Measurements from ENCODE around the gene ZNF556. TPM values are rescaled to one million over a fixed set of nuclear protein-coding genes. Genes with fewer than 3 reads are reported as not detected.

Gene ZNF556
- total RNA-seq, 1 experiment from 2014 or later = not detected

DNA sequence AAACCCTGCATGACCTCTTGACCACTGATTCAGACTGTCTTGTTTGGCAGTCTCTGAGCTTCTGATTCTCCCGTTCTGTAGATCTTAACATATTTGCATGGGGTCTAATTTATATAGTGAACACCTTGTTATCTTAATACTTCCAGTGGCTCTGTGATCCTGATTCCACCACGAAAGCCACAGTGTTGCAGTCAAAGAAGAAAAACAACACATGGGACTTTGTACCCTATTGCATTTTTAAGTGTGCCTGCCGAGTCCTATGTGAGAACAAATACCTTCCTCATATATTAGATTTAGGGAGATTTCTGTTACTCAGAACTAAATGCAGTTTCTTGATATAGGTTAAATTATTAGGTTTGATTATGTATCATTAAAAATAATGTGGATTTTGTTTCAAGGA is 12.3 kb upstream of the ZNF556 start:
- Histone ChIP-seq H3K4me3 (ENCODE audit: low read depth in 2 of 2, low read length in 2 of 2) (no peak overlapping the region), H3K27ac (ENCODE audit: low read length) (no peak overlapping the region), H3K27me3 (ENCODE audit: control insufficient read depth, insufficient read depth, low read length) (no peaks in the 10 kb centered on the region), H3K36me3 (ENCODE audit: control insufficient read depth, insufficient read depth, low read length) (peaks cover 5% of the 10 kb centered on the region), H3K4me1 (ENCODE audit: control insufficient read depth, insufficient read depth, low read length) (no peaks in the 10 kb centered on the region), H3K9me3 (ENCODE audit: control insufficient read depth, insufficient read depth, low read depth, low read length) (peaks cover 64% of the 10 kb centered on the region)
- ChIA-PET CTCF (no interaction called here), POLR2A (interaction anchor here (0.6 kb wide), 1 partner anchor 346 kb away, joined by 4 read pairs; no protein-coding TSS in a partner anchor)
- DNase-seq (ENCODE audit: low read depth, low spot score) (no peak), ATAC-seq (no peak)
- TF ChIP-seq SIN3A (IDR thresholded peaks at IDR 0.05; ENCODE audit: borderline replicate concordance, insufficient read depth, low read depth, low read length) (no peak), POLR2AphosphoS5 (IDR thresholded peaks at IDR 0.05; ENCODE audit: low read depth, low read length) (no peak), TCF7L2 (IDR thresholded peaks at IDR 0.05; ENCODE audit: low read depth, low read length) (no peak)
- TF ChIP-seq, protein P1, sequence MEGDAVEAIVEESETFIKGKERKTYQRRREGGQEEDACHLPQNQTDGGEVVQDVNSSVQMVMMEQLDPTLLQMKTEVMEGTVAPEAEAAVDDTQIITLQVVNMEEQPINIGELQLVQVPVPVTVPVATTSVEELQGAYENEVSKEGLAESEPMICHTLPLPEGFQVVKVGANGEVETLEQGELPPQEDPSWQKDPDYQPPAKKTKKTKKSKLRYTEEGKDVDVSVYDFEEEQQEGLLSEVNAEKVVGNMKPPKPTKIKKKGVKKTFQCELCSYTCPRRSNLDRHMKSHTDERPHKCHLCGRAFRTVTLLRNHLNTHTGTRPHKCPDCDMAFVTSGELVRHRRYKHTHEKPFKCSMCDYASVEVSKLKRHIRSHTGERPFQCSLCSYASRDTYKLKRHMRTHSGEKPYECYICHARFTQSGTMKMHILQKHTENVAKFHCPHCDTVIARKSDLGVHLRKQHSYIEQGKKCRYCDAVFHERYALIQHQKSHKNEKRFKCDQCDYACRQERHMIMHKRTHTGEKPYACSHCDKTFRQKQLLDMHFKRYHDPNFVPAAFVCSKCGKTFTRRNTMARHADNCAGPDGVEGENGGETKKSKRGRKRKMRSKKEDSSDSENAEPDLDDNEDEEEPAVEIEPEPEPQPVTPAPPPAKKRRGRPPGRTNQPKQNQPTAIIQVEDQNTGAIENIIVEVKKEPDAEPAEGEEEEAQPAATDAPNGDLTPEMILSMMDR (IDR thresholded peaks at IDR 0.05) = no peak
- TF ChIP-seq, protein P2, sequence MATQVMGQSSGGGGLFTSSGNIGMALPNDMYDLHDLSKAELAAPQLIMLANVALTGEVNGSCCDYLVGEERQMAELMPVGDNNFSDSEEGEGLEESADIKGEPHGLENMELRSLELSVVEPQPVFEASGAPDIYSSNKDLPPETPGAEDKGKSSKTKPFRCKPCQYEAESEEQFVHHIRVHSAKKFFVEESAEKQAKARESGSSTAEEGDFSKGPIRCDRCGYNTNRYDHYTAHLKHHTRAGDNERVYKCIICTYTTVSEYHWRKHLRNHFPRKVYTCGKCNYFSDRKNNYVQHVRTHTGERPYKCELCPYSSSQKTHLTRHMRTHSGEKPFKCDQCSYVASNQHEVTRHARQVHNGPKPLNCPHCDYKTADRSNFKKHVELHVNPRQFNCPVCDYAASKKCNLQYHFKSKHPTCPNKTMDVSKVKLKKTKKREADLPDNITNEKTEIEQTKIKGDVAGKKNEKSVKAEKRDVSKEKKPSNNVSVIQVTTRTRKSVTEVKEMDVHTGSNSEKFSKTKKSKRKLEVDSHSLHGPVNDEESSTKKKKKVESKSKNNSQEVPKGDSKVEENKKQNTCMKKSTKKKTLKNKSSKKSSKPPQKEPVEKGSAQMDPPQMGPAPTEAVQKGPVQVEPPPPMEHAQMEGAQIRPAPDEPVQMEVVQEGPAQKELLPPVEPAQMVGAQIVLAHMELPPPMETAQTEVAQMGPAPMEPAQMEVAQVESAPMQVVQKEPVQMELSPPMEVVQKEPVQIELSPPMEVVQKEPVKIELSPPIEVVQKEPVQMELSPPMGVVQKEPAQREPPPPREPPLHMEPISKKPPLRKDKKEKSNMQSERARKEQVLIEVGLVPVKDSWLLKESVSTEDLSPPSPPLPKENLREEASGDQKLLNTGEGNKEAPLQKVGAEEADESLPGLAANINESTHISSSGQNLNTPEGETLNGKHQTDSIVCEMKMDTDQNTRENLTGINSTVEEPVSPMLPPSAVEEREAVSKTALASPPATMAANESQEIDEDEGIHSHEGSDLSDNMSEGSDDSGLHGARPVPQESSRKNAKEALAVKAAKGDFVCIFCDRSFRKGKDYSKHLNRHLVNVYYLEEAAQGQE (IDR thresholded peaks at IDR 0.05; ENCODE audit: insufficient read depth in 1 of 2, low read depth in 2 of 2, low read length in 1 of 2) = no peak
- no TSS peak for BruUV-seq (replicated peaks)
- intact Hi-C loops (cut with micrococcal nuclease; ENCODE audit: unreplicated experiment) (no loop called here), in situ Hi-C loops (cut with HindIII; ENCODE audit: low pct_unique_long_range_greater_than_20kb, low sequenced_read_pairs) (no loop called here)

DNA sequence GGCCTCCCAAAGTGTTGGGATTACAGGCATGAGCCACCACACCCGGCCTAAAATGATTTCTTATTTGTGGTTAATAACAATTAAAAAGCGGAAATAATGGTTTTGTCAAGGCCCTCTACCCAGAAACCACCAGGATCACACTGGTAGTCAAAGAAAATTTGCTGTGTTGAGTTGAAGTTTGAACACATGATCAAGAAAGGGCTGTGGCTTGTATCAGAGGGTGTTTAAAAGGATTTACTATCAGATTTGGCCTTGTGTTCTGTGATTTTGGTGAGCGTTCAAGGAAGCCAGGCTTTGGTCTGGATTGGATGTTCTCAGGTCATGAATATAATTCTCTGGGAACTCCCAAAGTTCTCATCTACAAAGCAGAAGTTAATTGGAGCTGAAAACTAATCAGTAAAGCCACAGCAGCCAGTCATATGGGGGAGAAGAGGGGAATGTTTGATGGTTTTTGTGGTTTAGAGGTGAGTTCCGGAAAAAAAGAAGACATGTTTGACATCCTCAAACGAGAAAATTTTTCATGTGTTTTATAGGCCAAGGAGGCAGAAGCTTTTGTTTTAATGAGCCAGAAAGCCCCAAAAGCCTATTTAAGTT is 10.6 kb upstream of the ZNF556 start:
- Histone ChIP-seq H3K4me1 (ENCODE audit: control insufficient read depth, insufficient read depth, low read length) (no peaks in the 10 kb centered on the region), H3K9me3 (ENCODE audit: control insufficient read depth, insufficient read depth, low read depth, low read length) (peaks cover 48% of the 10 kb centered on the region), H3K4me3 (ENCODE audit: low read depth in 2 of 2, low read length in 2 of 2) (no peak overlapping the region), H3K36me3 (ENCODE audit: control insufficient read depth, insufficient read depth, low read length) (peaks cover 2% of the 10 kb centered on the region), H3K27me3 (ENCODE audit: control insufficient read depth, insufficient read depth, low read length) (no peaks in the 10 kb centered on the region), H3K27ac (ENCODE audit: low read length) (no peak overlapping the region)
- POLR2A ChIA-PET = no interaction called here
- CTCF ChIA-PET = no interaction called here
- no peak for ATAC-seq
- BruUV-seq (replicated peaks) = no TSS peak
- in situ Hi-C loops (cut with HindIII; ENCODE audit: low pct_unique_long_range_greater_than_20kb, low sequenced_read_pairs) = no loop called here
- DNase-seq (ENCODE audit: low read depth, low spot score) = no peak
- intact Hi-C loops (cut with micrococcal nuclease; ENCODE audit: unreplicated experiment) = no loop called here
- no peak for TF ChIP-seq TCF7L2 (IDR thresholded peaks at IDR 0.05; ENCODE audit: low read depth, low read length)
- TF ChIP-seq, protein P2 (IDR thresholded peaks at IDR 0.05; ENCODE audit: insufficient read depth in 1 of 2, low read depth in 2 of 2, low read length in 1 of 2) = no peak
- TF ChIP-seq POLR2AphosphoS5 (IDR thresholded peaks at IDR 0.05; ENCODE audit: low read depth, low read length) = no peak
- TF ChIP-seq, protein P1 (IDR thresholded peaks at IDR 0.05) = no peak
- no peak for TF ChIP-seq SIN3A (IDR thresholded peaks at IDR 0.05; ENCODE audit: borderline replicate concordance, insufficient read depth, low read depth, low read length)

All from Panc1 (cell line).